ENCODE results near the gene FSIP1.

DNA sequence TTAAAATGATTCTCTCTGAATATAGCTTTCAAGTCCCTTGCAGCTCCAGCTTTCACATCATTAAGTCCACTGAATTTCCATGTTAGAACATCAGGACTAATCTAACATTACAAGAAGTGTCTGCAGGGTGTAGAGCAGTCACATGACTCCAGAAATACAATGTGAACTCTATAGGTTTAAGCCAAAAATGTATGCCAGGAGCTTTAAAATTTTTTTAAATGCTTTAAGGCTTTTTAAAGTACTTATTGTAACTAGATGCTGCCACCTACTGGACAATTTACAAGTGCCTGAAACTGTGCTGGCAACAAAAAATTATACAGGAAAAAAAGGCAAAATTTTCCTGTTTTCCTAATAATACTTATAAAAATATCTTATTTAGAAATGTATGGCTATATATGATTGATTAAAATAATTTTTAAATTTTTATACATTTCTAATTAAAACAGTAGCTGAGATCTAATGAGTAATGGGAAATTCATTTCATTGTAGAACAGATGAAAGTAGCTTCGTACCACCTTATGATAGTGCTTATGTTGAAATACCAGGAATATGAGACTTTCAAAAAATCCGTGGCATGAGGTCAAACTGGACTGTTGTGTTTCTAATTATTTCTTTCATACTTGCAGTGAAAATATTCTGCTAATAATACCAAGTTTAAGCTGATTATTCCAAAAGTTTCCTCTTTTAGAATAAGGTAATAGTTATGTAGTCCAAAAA lies 25.7 kb downstream of the FSIP1 start:
- no peak for TF ChIP-seq GATA3 (IDR thresholded peaks at IDR 0.05; ENCODE audit: low read depth, low read length)
- no peak for TF ChIP-seq GATA2 (IDR thresholded peaks at IDR 0.05; ENCODE audit: low read depth, low read length)
